Neural crest cell (in vitro differentiated cells): ENCODE data around the gene MYO5B. TPM values are rescaled to one million over a fixed set of nuclear protein-coding genes. Genes with fewer than 3 reads are reported as not detected.

Source experiments
- DNase-seq: peaks from one replicate; pipeline ENCODE4 v3.0.0; 2021; ENCODE audit warnings: low read depth, mixed read lengths, low spot score
- H3K27ac Mint-ChIP-seq: one replicate; pipeline ENCODE4 v1.8.0; 2021; ENCODE audit warnings: mild to moderate bottlenecking, mixed read lengths; ENCODE audit not compliant: unreplicated experiment
- H3K27me3 Mint-ChIP-seq: 2 replicates; pipeline ENCODE4 v1.8.0; 2021; ENCODE audit warnings: low read depth, mild to moderate bottlenecking, mixed read lengths
- H3K36me3 Mint-ChIP-seq: 2 replicates; pipeline ENCODE4 v1.8.0; 2021; ENCODE audit warnings: low read depth, mild to moderate bottlenecking, mixed read lengths
- H3K4me1 Mint-ChIP-seq: 2 replicates; pipeline ENCODE4 v1.8.0; 2021; ENCODE audit warnings: mixed read lengths
- H3K4me3 Mint-ChIP-seq: one replicate; pipeline ENCODE4 v1.8.0; 2021; ENCODE audit warnings: mild to moderate bottlenecking, mixed read lengths
- H3K9me3 Mint-ChIP-seq: 2 replicates; pipeline ENCODE4 v1.8.0; 2021; ENCODE audit warnings: mixed read lengths
- total RNA-seq: library from RNA; stranded (reverse); gene quantifications from 2 replicates; pipeline ENCODE4 v1.2.1, GENCODE V29; 2021
- TF ChIP-seq, protein P1 (sequence below): fragments of 200-600 bp; sonication (generic); conservative IDR thresholded peaks from 2 replicates; pipeline ENCODE4 v1.5.0; 2021; ENCODE audit warnings: antibody characterized with exemption, mild to moderate bottlenecking

Gene MYO5B
- total RNA-seq, 1 donor from 2014 or later, result 0.40 TPM

DNA sequence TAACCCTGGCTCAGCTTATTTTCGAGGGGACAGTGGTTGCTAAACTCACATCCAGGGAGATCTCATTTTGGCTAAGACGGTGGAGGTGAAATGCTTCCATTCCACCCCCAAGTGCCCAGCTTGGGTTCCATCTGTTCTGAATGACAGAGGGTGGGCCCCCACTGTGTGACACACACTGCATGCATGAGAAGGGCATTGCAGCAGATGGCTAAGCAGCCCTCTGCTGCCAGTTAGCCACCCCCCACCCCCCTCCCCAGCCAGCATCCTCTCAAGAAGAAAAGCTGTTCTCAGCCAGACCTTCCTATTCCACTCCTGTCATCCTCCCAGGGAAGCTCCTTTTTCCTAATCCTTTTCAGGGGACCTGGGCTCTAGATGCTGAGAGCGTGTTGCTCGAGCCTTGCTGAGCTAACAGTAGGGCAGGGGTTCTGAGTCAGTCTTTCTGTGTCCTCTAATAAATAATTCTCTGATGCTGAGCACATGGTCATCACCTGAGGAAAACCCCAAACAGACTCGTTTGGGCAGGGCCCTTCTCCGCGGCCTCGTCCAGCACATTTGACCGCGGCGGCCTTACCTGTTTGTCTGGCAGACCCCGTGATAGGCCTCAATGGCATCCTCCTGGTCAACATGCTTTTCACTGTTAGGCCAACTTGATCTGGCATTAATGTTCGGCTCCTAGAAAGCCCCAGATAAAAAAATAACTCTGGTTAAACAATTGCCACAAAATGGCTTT is 332.1 kb downstream of the MYO5B start:
- DNase-seq, result no peak
- Mint-ChIP-seq H3K4me3 (no peak overlapping the region), H3K4me1 (no peaks in the 10 kb centered on the region), H3K36me3 (no peaks in the 10 kb centered on the region), H3K27ac (no peak overlapping the region), H3K9me3 (no peaks in the 10 kb centered on the region), H3K27me3 (no peaks in the 10 kb centered on the region)
- TF ChIP-seq, protein P1, sequence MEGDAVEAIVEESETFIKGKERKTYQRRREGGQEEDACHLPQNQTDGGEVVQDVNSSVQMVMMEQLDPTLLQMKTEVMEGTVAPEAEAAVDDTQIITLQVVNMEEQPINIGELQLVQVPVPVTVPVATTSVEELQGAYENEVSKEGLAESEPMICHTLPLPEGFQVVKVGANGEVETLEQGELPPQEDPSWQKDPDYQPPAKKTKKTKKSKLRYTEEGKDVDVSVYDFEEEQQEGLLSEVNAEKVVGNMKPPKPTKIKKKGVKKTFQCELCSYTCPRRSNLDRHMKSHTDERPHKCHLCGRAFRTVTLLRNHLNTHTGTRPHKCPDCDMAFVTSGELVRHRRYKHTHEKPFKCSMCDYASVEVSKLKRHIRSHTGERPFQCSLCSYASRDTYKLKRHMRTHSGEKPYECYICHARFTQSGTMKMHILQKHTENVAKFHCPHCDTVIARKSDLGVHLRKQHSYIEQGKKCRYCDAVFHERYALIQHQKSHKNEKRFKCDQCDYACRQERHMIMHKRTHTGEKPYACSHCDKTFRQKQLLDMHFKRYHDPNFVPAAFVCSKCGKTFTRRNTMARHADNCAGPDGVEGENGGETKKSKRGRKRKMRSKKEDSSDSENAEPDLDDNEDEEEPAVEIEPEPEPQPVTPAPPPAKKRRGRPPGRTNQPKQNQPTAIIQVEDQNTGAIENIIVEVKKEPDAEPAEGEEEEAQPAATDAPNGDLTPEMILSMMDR, result no peak

DNA sequence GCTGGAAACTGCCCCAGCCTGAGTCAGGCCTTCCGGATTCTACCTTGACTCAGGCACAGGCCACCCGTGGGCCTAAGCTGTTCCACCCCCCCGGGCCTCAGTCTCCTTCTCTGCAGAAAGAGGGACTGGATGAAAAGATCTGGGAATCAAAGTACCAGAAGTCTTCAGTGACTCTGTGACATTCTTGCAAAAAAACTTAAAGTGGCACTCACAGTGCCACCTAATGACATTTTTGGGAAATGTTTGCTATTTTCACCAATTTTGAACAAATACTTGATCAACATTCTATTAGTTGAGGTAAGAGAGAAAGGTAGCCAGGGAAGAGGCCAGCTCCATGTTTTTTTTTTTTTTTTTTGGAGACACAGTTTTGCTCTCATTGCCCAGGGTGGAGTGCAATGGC is 333.3 kb downstream of the MYO5B start:
- no peaks in the 10 kb centered on the region for H3K4me1 Mint-ChIP-seq

DNA sequence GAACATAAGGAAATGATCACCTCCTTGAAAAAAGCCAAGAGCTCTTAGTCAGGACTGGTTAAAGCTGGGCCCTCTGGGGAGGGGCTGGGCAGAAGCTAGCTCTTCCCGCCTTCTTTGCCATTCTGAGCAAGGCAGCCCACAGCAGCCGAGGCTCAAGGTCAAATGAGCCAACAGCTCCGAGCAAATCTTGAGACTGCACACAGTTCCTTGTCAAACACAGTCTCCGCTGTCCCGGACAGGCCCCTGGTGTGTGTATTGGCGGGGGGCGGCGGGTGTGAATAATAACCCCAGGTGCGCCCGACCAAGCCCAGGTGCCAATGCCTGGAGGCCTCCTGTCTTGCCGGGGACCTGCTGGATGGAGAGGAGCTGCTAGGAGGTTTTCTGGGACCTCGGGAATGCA is 335.2 kb downstream of the MYO5B start:
- H3K4me1 Mint-ChIP-seq, result no peaks in the 10 kb centered on the region
- no peak overlapping the region for H3K4me3 Mint-ChIP-seq
- H3K36me3 Mint-ChIP-seq, result no peaks in the 10 kb centered on the region
- no peak overlapping the region for H3K27ac Mint-ChIP-seq
- no peaks in the 10 kb centered on the region for H3K9me3 Mint-ChIP-seq
- TF ChIP-seq, protein P1, result no peak
- DNase-seq, result no peak
- H3K27me3 Mint-ChIP-seq, result no peaks in the 10 kb centered on the region

More for the DNA sequence above, 333.3 kb downstream of the MYO5B start:
- Mint-ChIP-seq H3K9me3 (no peaks in the 10 kb centered on the region), H3K27me3 (no peaks in the 10 kb centered on the region), H3K36me3 (no peaks in the 10 kb centered on the region), H3K4me3 (no peak overlapping the region), H3K27ac (no peak overlapping the region)
- TF ChIP-seq, protein P1, result peak; percentile 53
- no peak for DNase-seq

DNA sequence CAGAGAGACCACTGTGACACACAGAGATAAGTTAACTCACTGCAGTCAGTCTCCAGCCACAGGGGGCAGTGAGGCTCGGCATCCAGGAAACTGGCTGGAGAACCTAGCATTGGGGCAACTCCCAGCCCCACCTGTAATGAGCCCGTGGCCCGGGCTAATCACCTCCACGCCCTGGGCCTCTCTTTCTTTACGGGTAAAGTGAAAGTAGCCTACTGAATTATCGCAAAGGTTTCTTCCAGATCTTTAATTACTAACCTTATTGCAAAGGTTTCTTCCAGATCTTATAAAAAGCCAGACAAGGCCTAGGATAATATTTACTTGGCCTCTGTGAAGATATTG is 336.0 kb downstream of the MYO5B start:
- TF ChIP-seq, protein P1, result peak; percentile 16
- no peak overlapping the region for H3K27ac Mint-ChIP-seq
- no peaks in the 10 kb centered on the region for H3K27me3 Mint-ChIP-seq
- no peaks in the 10 kb centered on the region for H3K36me3 Mint-ChIP-seq
- no peaks in the 10 kb centered on the region for H3K4me1 Mint-ChIP-seq
- DNase-seq, result no peak
- H3K9me3 Mint-ChIP-seq, result no peaks in the 10 kb centered on the region
- no peak overlapping the region for H3K4me3 Mint-ChIP-seq

DNA sequence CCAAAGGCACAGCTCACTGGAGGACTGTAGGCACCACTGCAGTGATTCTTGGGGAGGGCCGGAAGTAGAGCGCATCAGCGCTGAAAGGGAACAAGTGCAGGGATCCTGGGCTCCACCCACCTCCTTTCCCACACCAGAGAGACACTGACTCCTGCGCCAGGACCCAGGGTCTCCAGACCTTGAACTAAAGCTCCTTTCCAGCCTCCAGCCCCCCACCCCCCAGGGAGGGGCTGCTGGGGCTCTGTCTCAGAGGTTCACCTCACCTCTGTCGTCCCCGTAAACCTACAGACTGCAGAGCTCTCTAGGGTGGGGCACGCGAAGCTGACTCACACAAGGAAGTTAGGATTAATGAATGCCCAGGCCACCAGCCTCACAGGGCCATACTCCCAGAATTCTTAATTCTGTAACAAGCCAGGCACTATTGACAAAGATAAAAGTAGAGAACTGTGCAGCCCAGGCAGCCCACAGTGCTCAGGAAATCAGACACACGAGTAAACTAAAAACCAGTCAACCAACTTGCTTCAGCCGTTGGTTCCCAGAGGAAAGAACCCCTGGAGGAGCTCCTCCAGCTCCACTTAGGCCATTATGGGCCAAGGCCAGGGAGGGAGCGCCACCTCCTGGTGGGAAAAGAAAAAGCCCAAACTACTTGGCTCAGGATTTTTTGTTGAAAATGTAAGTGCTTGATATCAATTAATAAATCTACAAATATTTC is 336.5 kb downstream of the MYO5B start:
- Mint-ChIP-seq H3K9me3 (no peaks in the 10 kb centered on the region), H3K27me3 (no peaks in the 10 kb centered on the region), H3K27ac (no peak overlapping the region), H3K4me1 (no peaks in the 10 kb centered on the region), H3K36me3 (no peaks in the 10 kb centered on the region), H3K4me3 (no peak overlapping the region)
- TF ChIP-seq, protein P1, result peak; percentile 98
- DNase-seq, result peak; percentile 81
